IMR-90 (cell line): ENCODE data around the gene SS18L1. TPM values are rescaled to one million over a fixed set of nuclear protein-coding genes. Genes with fewer than 3 reads are reported as not detected.

ENCODE experiments used
- ATAC-seq: fragments of 200-7000 bp; cut with Tn5 transposase; 2 replicates; pipeline ENCODE4 v1.9.1; 2020; ENCODE audit warnings: low read depth, mild to moderate bottlenecking, moderate library complexity
- BruUV-seq: library from RNA; stranded (reverse); fragments of 400-500 nt; replicated peaks from 2 replicates; lab custom pipeline; 2021; lab: Mats Ljungman, UMichigan
- CTCF ChIA-PET: fragments of 300-600 bp; formaldehyde crosslinking; extraction: SDS; loops from one replicate; lab custom pipeline; 2021; ENCODE audit warnings: antibody characterized with exemption; lab: Yijun Ruan, JAX
- POLR2A ChIA-PET: fragments of 300-600 bp; sonication (Branson Sonifier 250); formaldehyde crosslinking; loops from one replicate; lab custom pipeline; 2022; ENCODE audit warnings: antibody characterized with exemption; ENCODE audit not compliant: unreplicated experiment; lab: Charles Lee
- DNase-seq: peaks from one replicate; pipeline ENCODE4 v3.0.0; 2013
- H2AFZ ChIP-seq: replicated peaks from 2 replicates; pipeline ENCODE3; 2013; ENCODE audit warnings: low read length, mild to moderate bottlenecking; ENCODE audit not compliant: poor library complexity
- H2AK5ac ChIP-seq: 2 replicates; pipeline ENCODE4 v1.6.1; 2013; ENCODE audit warnings: low read depth, low read length, inconsistent platforms
- H2AK9ac ChIP-seq: replicated peaks from 2 replicates; pipeline ENCODE3; 2013; ENCODE audit warnings: mild to moderate bottlenecking, low read depth, low read length, moderate library complexity; ENCODE audit not compliant: poor library complexity
- H2BK120ac ChIP-seq: 2 replicates; pipeline ENCODE4 v1.6.1; 2013; ENCODE audit warnings: low read depth, low read length, inconsistent platforms
- H2BK15ac ChIP-seq: 3 replicates; pipeline ENCODE4 v1.6.1; 2013; ENCODE audit warnings: low read depth, low read length, inconsistent platforms
- H2BK20ac ChIP-seq: 2 replicates; pipeline ENCODE4 v1.6.1; 2013; ENCODE audit warnings: low read depth, mild to moderate bottlenecking, inconsistent platforms, low read length, moderate library complexity
- H2BK5ac ChIP-seq: 2 replicates; pipeline ENCODE4 v1.6.1; 2013; ENCODE audit warnings: mild to moderate bottlenecking, low read depth, low read length, inconsistent platforms; ENCODE audit not compliant: poor library complexity, severe bottlenecking
- H3K14ac ChIP-seq: replicated peaks from 2 replicates; pipeline ENCODE4 v1.6.1; 2013; ENCODE audit warnings: low read depth, low read length, inconsistent platforms
- H3K18ac ChIP-seq: 2 replicates; pipeline ENCODE4 v1.6.1; 2013; ENCODE audit warnings: low read depth, low read length, control low read depth
- H3K23ac ChIP-seq: 2 replicates; pipeline ENCODE4 v1.6.1; 2013; ENCODE audit warnings: low read depth, low read length, inconsistent platforms
- H3K27ac ChIP-seq: 2 replicates; pipeline ENCODE4 v1.5.1; 2013; ENCODE audit warnings: mild to moderate bottlenecking, control low read depth, low read length; ENCODE audit not compliant: insufficient read depth
- H3K27me3 ChIP-seq: 2 replicates; pipeline ENCODE4 v1.6.1; 2013; ENCODE audit warnings: low read length; ENCODE audit not compliant: control insufficient read depth, insufficient read depth
- H3K36me3 ChIP-seq: 2 replicates; pipeline ENCODE4 v1.6.1; 2013; ENCODE audit warnings: low read length, mixed read lengths; ENCODE audit not compliant: control insufficient read depth, insufficient read depth
- H3K4ac ChIP-seq: 2 replicates; pipeline ENCODE4 v1.6.1; 2013; ENCODE audit warnings: low read depth, low read length, inconsistent platforms
- H3K4me1 ChIP-seq: 2 replicates; pipeline ENCODE4 v1.6.1; 2013; ENCODE audit warnings: low read length, mixed read lengths; ENCODE audit not compliant: control insufficient read depth, insufficient read depth
- H3K4me2 ChIP-seq: 2 replicates; pipeline ENCODE4 v1.6.1; 2013; ENCODE audit warnings: low read depth, mild to moderate bottlenecking, control low read depth, low read length, moderate library complexity
- H3K4me3 ChIP-seq: 2 replicates; pipeline ENCODE4 v1.5.1; 2013; ENCODE audit warnings: low read depth, mild to moderate bottlenecking, control low read depth, low read length, moderate library complexity; ENCODE audit not compliant: insufficient read depth
- H3K56ac ChIP-seq: 2 replicates; pipeline ENCODE4 v1.6.1; 2013; ENCODE audit warnings: low read length, inconsistent platforms; ENCODE audit not compliant: insufficient read depth; ENCODE audit errors: extremely low read depth
- H3K79me1 ChIP-seq, 2 experiments: 2 replicates each; pipeline ENCODE4 v1.6.1; 2013; ENCODE audit warnings: low read length in 2 of 2, inconsistent platforms in 1 of 2, low read depth in 1 of 2
- H3K9ac ChIP-seq: 2 replicates; pipeline ENCODE4 v1.6.1; 2013; ENCODE audit warnings: low read depth, low read length, control low read depth
- H3K9me1 ChIP-seq: 2 replicates; pipeline ENCODE4 v1.6.1; 2013; ENCODE audit warnings: low read length, inconsistent platforms; ENCODE audit not compliant: insufficient read depth
- H3K9me3 ChIP-seq: 2 replicates; pipeline ENCODE4 v1.6.1; 2013; ENCODE audit warnings: low read length; ENCODE audit not compliant: control insufficient read depth, insufficient read depth
- H4K20me1 ChIP-seq: 2 replicates; pipeline ENCODE4 v1.6.1; 2013; ENCODE audit warnings: low read length, inconsistent platforms; ENCODE audit not compliant: insufficient read depth
- H4K5ac ChIP-seq: 2 replicates; pipeline ENCODE4 v1.6.1; 2013; ENCODE audit warnings: mild to moderate bottlenecking, low read depth, low read length, control low read depth
- H4K8ac ChIP-seq, 2 experiments: 2 replicates each; pipeline ENCODE4 v1.6.1; 2013; ENCODE audit warnings: low read depth in 2 of 2, low read length in 2 of 2, control low read depth in 1 of 2, inconsistent platforms in 1 of 2
- H4K91ac ChIP-seq: 2 replicates; pipeline ENCODE4 v1.6.1; 2013; ENCODE audit warnings: low read depth, low read length, inconsistent platforms; ENCODE audit not compliant: insufficient read depth
- POLR2A ChIP-seq: IDR thresholded peaks from 2 replicates; pipeline ENCODE4 v1.6.1; 2012; ENCODE audit warnings: mild to moderate bottlenecking, low read depth, low read length
- RAD21 ChIP-seq: IDR thresholded peaks from 2 replicates; pipeline ENCODE4 v1.6.1; 2012; ENCODE audit warnings: low read length, improper control_type of control experiment
- SMC3 ChIP-seq: fragments of 150-350 bp; IDR thresholded peaks from 2 replicates; pipeline ENCODE4 v1.6.1; 2016; ENCODE audit warnings: low read depth, mild to moderate bottlenecking, antibody characterized with exemption, low read length, moderate library complexity
- WGBS, 2 experiments: methylation state at CpG; one replicate each; pipeline versions ENCODE4 v1.1.5 to v1.1.7; 2013; ENCODE audit warnings: missing lambda C conversion rate in 2 of 2; ENCODE audit not compliant: insufficient read length in 1 of 2; ENCODE audit errors: extremely low coverage in 2 of 2; 5-methylcytosine and 5-hydroxymethylcytosine counted together
- dilution Hi-C: fragments of 300-500 bp; cut with HindIII; formaldehyde crosslinking; loops from one replicate; pipeline ENCODE4 v1.14.3; 2018; ENCODE audit warnings: low sequenced_read_pairs; ENCODE audit not compliant: unreplicated experiment
- in situ Hi-C: fragments of 300-500 bp; cut with MboI; formaldehyde crosslinking; loops from 3 replicates; pipeline ENCODE4 v1.14.3; 2019; ENCODE audit warnings: low sequenced_read_pairs, inconsistent platforms, mixed read lengths
- intact Hi-C: fragments of 100-400 bp; cut with micrococcal nuclease; formaldehyde crosslinking; loops from 2 replicates; pipeline ENCODE4 v1.10.0; 2022
- polyA plus RNA-seq, 3 experiments: library from polyadenylated mRNA; depleted of rRNA; stranded (reverse); fragments of >200 nt; gene quantifications; 2 replicates each; pipeline ENCODE4 v1.2.3, GENCODE V29; 2012; ENCODE audit warnings: low replicate concordance in 1 of 3
- total RNA-seq: library from RNA; depleted of rRNA; stranded (reverse); fragments of >200 nt; gene quantifications from 2 replicates; pipeline ENCODE4 v1.2.3, GENCODE V29; 2012
- TF ChIP-seq, protein P1 (sequence below): conservative IDR thresholded peaks from 2 replicates; pipeline ENCODE4 v1.5.1; 2012; ENCODE audit warnings: mild to moderate bottlenecking, low read depth, low read length, improper control_type of control experiment

SS18L1 gene
- total and polyA plus RNA-seq, 2 of the 4 experiments (the other 2 are of a cell fraction), result 8.1 to 12.2 TPM

DNA sequence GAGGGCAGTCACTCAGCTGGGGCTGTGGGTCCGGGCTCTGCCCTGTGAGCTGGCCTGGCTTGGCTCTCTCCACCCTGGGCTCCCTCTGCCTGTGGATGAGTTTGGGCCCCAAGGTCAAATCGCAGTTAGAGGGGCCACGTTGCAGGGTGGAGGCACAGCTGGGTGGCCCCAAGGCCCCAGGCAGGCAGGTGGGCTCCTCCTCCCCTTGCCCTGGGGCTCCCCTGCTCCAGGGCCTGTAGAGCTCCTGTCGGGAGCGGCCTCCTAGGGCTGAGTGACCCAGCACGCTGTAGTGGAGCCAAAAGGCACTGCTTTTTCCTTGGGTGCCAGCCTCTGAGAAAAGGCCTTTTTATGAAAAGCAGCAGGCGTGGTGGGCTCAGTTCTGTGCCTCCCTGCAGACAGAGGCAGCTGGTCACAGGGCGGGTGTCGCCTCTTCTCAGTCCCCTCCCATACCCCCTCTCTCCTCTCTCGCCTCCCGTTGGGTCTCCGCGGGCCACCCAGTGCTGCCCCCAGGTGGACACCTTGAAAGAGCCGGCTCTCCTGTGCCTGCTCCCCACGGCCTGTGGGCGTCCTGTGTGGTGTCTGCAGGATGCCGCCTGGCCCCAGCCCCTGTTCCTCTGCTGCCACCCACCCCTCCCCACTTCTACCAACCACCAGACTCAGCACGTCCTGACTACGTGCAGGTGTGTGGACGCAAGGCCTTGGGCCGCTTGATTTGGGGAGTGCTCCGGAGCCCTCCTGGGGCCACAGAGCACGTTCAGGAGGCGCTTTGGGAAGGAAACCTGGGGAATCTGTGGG is 13.2 kb downstream of the SS18L1 start:
- intact Hi-C loops, result no loop called here
- peaks cover 77% of the 10 kb centered on the region for H4K20me1 ChIP-seq
- H3K56ac ChIP-seq, result no peak overlapping the region
- dilution Hi-C loops, result no loop called here
- H3K79me1 ChIP-seq, result peaks cover 12 to 84% of the 10 kb centered on the region in 2 experiments
- no peak overlapping the region for H2AK5ac ChIP-seq
- H3K18ac ChIP-seq, result no peak overlapping the region
- H2BK120ac ChIP-seq, result no peak overlapping the region
- no peak overlapping the region for H2BK5ac ChIP-seq
- H3K27ac ChIP-seq, result no peak overlapping the region
- no peak overlapping the region for H3K4ac ChIP-seq
- no peak overlapping the region for H4K5ac ChIP-seq
- H3K27me3 ChIP-seq, result no peaks in the 10 kb centered on the region
- H3K9me1 ChIP-seq, result peaks cover 16% of the 10 kb centered on the region; the same call in 1 of the 2 replicates
- no peak overlapping the region for H3K4me3 ChIP-seq
- no peak overlapping the region for H4K8ac ChIP-seq
- H3K23ac ChIP-seq, result no peak overlapping the region
- no peak overlapping the region for H2BK20ac ChIP-seq
- H3K9ac ChIP-seq, result no peak overlapping the region
- peaks cover 29% of the 10 kb centered on the region for H3K36me3 ChIP-seq
- peak; percentile 89 for ATAC-seq
- H2AFZ ChIP-seq, result peak overlapping the region; percentile 62
- in situ Hi-C loops, result no loop called here
- POLR2A ChIA-PET, result no interaction called here
- H3K4me1 ChIP-seq, result peaks cover 7% of the 10 kb centered on the region
- H2AK9ac ChIP-seq, result peak overlapping the region; percentile 63
- 90% methylated on average over 11 of the region's 24 CpGs; no CpG with 5 or more reads in 1 of the 2 experiments for WGBS, 2 experiments
- no peaks in the 10 kb centered on the region for H3K9me3 ChIP-seq
- TF ChIP-seq SMC3, result peak; percentile 58
- no peak for TF ChIP-seq POLR2A
- TF ChIP-seq RAD21, result peak; percentile 48
- TF ChIP-seq, protein P1, sequence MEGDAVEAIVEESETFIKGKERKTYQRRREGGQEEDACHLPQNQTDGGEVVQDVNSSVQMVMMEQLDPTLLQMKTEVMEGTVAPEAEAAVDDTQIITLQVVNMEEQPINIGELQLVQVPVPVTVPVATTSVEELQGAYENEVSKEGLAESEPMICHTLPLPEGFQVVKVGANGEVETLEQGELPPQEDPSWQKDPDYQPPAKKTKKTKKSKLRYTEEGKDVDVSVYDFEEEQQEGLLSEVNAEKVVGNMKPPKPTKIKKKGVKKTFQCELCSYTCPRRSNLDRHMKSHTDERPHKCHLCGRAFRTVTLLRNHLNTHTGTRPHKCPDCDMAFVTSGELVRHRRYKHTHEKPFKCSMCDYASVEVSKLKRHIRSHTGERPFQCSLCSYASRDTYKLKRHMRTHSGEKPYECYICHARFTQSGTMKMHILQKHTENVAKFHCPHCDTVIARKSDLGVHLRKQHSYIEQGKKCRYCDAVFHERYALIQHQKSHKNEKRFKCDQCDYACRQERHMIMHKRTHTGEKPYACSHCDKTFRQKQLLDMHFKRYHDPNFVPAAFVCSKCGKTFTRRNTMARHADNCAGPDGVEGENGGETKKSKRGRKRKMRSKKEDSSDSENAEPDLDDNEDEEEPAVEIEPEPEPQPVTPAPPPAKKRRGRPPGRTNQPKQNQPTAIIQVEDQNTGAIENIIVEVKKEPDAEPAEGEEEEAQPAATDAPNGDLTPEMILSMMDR, result peak; percentile 60
- no peak overlapping the region for H2BK15ac ChIP-seq
- no TSS peak for BruUV-seq
- peak; percentile 19 for DNase-seq
- no peak overlapping the region for H3K14ac ChIP-seq
- H4K91ac ChIP-seq, result no peak overlapping the region
- no peak overlapping the region for H3K4me2 ChIP-seq
- CTCF ChIA-PET, result no interaction called here
